ENCODE data around the gene CUL7.
A peak's percentile ranks its signal among the peaks of the same experiment; 100 is the strongest.
"Not testable (repeated sequence)": the region's sequence is repeated elsewhere in the genome, so short reads cannot be mapped to it uniquely, and the experiment has no call there.

The CUL7 gene

DNA sequence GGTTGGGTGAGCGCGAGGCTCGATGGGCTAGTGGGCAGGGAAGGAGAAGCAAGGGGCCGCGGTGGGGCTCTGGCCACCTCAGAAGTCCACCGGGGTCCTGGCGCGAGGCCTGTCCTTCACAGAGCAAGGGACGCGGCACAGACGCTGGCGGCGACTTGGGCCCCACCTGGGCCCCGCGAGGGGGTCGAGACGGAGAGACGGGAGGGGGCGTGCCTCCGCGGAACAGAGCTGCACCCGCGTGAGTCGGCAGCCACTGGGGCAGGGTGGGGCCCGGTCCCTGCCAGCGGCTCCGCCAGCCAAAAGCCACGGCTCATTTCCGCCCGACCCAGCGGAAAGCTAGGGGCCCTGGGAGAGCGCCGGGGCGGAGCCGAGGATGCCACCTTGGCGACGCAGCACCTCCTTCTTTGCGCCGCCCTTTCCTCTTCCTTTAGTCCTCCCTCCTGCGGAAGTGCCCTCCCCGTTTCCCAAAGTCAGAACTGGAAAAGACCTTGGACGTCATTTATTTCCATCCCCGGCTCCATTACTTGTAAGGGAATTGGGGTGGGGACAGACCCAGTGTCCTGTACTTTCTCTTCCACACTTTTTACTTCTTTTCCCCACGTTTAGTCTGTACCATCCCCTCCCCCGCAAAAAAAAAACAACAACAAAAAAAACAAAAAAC is at the start of gene CUL7:
TSS of gene CUL7 (minus strand) at position 307 of the 661 bp plus-strand sequence. CDS start 1,063 bp downstream, outside the sequence.
- peak; percentile 61 to 85 for DNase-seq

DNA sequence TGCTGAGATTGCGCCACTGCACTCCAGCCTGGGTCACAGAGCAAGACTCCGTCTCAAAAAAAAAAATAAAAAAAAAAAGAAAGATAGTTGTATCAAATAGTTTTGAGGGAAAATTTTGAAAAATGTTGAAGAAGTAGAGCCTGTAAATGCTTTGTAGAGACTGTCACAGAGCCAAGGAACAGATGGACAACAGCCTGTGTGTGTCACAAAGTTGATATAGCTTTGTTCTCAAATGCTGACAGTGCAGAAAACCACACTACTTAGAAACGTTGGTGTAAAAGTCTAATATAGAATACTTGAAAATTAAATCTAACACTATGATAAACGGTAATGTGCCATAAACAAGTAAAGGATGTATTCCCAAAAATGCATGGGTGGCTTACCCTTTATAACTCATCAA is 47.8 kb upstream of the CUL7 start:
- no peak for DNase-seq

DNA sequence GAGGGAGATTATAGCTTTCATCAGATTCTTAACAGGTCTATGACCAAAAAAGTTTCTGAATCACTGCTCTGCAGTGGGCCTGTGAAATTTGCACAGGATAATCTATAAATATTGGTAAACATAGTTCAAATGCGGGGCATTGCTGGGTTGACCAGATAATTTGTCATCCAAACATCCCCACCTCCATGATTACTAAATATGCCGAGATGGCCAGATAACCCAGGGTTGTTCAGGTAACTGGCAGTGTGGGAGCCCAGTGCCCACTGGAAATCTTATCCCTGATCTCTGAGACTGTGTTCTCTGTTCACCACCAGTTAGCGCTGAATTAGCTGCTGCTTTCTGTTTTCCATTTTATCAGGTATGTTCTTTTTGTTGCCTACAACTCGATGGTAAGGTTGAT is 43.9 kb upstream of the CUL7 start:
- DNase-seq, result no peak

DNA sequence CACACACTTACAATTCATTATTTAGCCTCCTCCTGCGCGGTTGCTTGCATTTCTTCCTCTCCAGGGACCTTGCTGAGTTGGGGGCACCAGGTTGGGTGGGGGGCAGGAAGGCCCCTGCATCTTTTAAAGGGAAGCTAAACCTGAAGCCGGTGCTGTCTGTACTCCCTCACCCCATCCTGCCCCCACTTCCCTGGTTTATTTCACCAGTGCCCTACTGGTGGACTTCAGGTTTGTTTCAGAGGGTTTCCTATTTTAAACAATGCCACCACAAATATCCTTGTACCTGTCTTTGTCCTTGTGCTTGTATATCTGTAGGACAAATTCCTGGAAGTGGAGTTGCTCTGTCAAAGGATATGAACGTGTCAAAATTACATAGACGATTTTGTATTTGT is 43.4 kb upstream of the CUL7 start:
- no peak for DNase-seq

DNA sequence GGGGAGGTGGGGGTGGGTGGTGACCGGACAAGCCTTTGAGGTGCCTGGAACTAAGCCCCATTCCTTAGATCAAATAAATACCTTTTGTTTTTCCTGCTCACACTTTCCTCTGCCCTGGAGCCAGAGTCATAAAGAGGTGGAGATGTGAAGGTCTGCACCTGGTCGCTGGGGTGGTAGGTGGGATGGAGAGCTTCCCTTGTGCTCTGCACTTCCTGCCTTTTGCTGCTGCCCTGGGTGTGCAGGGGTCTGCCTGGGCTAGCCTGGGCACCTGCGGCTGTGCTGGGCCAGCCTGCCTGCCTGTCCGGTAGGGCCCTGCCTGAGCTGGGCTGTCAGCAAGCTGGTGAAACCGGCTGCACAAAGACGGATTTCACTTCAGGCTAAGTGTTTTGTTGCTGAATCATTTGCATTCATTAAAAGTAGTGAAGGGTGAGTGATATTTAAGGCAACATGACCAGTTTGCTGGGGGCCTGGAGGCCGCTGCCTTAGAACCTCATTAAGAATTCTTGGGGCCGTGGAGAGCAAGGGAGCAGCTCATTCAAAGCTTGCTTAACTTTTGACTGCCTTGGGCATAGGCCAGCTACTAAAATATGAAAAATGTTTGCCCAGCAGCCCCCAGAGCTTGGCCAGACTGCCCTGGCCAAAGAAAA is 42.9 kb upstream of the CUL7 start:
- no peak for DNase-seq

DNA sequence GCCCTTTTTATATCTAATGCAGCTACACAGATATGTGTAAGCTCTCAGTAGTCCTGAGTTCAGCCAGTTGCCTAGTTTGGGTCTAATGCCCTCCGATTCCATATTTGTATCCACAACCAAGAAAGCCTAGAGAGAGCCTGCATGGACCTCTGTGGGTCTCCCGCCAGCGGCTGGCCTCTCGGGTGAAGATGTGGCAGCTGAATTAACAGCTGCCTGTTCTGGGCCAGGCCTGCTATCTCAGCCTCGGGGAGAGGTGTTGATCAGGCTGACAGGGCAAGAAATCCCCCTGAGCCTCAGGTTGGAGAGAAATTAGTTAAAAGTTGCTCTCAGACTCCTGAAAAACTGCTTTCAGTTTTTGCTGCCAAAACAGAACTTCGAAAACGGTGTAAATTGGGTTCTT is 42.3 kb upstream of the CUL7 start:
- no peak for DNase-seq

DNA sequence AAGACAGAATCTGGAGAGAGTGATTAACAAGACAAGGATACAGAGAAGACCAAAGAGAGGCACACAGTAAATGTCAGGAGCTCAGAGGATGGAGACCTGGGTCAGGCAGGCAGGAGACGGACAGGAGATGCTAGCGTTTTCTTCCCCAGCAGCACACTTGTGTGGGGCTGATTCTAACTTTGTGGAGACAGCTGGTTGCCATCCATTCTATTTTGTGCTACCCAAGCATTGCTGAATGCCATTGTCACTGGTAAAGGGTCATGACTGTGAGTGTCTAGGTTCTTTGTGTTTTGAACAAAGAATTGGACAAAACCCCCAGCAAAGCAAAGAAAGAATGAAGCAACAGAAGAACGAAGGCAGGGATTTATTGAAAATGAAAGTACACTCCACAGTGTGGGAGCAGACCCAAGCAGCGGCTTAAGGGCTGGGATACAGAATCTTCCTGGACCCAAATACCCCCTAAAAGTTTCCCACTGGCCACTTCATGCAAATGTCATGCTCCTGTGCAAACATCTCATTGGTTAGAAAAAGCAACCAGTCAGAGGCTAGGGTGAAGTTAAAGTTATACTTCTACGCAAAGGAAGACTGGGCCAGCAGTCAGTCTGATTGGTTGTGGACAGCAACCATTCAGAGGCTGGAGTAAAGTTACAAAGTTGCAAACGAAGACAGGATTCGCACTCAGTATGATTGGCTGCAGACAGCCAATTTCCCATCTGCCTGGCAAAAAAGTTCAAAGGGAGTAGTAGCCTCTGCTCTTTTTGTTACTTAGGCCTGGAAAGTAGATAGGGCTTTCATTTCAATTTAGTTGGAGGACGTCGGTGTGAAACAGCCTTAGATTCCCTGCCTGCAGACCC is 40.0 kb upstream of the CUL7 start:
- no peak for DNase-seq

DNA sequence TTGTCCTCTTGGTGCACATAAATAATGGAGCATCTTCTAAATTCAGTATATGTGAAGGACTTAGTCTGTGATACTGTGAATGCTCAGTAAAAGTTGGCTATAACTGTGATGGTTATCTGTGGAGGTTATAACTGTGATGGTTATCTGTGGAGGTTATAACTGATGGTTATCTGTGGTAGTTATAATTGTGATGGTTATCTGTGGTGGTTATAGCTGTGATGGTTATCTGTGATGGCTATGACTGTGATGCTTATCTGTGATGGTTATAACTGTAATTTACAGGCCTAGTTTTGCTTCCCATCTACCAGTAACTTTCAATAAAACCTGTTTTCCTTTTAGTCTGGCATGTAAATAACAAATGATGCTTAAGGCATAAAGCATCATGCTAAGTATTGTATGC is 39.0 kb upstream of the CUL7 start:
- DNase-seq, result no peak

DNA sequence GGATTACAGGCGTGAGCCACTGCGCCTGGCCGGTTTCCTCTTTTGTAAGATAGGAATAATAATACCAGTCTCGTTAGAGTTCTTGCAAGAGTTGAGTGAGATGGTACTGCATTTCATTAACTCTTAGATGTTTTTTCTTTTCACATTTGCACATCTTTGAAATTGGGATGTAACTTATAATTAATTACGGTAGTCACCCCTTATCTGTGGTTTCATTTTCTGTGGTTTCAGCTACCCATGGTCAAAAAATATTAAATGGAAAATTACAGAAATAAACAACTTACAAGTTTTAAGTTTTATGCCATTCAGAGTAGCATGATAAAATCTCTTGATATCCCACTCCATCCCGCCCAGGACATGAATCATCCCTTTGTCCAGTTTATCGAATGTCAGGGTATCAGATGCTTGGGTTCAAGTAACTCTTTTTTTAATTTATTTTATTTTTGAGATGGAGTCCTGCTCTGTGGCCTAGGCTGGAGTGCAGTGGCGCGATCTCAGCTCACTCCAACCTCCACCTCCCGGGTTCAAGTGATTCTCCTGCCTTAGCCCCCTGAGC is 37.9 kb upstream of the CUL7 start:
- DNase-seq, result no peak

DNA sequence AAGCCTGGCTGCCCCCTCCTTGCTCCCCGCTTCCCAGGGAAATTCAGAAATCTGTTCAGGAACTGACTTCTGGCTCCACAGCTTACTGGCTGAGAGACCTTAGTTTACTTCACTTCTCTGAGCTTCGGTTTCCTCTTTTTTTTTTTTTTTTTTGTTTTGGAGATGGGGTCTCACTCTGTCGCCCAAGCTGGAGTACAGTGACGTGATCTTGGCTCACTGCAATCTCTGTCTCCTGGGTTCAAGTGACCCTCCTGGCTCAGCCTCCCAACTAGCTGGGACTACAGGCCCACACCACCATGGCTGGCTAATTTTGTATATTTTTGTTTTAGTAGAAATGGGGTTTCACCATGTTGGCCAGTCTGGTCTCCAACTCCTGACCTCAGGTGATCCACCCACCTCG is 37.4 kb upstream of the CUL7 start:
- no peak for DNase-seq

DNA sequence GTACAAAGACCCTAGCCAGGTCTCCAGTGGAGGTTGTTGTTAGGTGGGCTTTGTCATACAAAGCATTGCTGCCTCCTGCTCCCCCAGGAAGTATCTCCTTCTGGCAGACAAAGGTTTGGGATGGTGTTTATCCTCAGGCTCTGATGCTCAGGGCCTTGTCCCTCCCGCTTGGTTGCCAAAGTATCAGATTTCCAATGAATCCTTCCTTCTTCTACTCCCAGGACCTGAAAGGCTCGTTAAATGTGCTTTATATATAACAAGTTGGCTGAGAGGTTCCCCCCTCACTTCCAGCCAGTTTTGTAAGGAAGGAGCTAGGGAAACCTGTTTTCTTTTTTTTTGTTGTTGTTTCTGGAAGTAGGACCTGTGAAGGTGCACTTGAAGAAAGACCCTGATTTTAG is 36.9 kb upstream of the CUL7 start:
- DNase-seq, result no peak

DNA sequence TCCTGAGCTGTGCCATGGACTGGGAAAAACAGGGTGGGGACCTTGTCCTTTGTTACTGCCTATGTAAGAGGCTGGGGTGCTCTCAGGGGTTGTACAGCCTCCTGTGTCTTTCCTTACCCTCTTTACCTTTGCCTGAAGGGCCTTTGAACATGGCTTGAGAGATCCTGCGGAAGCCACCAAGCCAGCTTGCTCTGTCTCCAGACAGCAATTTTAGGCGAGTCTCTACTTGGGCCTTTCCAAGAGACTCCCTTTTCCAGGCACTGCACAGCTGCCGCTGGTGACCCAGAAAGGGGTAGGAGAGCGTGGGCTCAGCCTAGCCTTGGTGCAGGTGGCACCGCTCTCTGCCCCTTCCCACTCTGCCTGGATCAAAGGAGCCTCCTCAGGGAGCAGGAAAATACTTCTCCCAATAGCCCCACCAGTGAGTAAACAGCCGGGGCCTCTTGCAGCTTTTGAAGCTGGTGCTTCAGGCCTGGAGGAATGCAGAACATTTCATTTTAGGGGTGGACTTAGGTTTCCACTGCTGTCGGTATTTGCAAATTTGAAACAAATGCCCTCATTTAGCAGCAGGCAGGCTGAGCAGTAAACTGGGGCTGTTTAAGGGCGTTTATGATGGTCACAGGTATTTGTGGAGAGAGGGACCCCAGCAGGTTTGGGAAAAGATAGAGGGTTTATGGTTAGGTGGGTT is 36.4 kb upstream of the CUL7 start:
- no peak for DNase-seq

DNA sequence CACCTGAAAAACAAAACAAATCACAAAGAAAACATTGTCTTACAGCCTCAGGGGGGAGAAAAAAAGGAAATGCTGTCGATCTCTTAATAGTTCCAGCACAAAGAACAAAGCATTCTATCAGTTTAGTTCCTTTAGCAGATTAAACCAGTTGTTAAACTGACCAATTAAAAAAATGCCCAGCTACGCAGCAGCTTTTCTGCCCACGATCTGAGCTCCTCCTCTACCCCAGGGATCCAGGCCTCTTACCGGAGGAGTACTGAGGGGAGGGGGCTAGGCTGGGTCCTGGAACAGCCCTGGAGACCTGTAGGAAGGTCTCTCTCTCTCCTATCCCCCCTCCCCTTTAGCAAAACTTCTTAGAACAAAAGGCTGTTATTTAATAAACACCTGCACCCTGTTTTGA is 35.8 kb upstream of the CUL7 start:
- no peak for DNase-seq

DNA sequence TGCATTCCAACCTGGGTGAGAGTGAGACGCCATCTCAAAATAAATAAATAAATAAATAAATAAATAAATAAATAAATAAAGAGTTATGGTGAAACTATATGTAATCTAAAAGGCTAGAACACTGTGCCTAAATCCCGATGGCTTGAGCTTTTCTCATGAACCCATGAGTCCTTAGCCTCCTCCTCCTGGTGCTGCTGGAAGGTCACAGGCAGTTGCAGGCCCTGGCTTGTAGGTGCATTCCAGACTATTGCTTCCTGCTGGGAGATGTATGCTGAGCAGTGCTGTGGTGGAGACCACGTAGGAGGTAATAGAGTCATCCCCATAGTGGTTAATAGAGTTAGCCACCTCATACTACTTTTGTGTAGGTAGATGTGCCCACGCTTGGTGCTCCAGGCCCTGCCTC is 35.0 kb upstream of the CUL7 start:
- no peak for DNase-seq

DNA sequence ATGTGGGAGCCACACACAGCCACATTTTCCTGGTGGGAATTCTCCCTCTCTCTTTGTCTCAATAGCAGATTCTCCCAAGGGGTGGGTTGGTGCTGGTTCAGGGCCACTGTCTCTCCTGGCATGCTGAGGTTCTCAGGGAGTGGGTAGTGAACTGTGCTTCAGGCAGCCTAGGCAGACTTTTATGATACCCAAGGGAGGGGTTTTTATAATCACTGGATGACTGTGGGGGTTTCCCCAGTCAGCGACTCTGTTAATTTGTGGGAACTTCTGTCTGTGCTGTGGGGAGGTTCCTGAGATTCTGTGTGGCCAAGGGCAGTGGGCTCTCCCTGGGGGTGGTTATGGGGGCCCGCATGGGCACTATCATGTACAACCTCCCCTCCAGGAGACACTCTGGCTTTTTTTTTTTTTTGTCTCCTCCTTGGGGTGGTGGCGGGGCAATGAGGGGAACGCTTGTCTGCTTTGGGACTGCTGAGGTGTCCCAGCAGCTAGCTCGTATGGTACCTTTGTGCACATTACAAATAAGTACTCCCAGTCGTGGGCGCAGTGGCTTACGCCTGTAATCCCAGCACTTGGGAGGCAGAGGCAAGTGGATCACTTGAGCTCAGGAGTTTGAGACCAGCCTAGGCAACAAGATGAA is 32.5 kb upstream of the CUL7 start:
- DNase-seq, result no peak

DNA sequence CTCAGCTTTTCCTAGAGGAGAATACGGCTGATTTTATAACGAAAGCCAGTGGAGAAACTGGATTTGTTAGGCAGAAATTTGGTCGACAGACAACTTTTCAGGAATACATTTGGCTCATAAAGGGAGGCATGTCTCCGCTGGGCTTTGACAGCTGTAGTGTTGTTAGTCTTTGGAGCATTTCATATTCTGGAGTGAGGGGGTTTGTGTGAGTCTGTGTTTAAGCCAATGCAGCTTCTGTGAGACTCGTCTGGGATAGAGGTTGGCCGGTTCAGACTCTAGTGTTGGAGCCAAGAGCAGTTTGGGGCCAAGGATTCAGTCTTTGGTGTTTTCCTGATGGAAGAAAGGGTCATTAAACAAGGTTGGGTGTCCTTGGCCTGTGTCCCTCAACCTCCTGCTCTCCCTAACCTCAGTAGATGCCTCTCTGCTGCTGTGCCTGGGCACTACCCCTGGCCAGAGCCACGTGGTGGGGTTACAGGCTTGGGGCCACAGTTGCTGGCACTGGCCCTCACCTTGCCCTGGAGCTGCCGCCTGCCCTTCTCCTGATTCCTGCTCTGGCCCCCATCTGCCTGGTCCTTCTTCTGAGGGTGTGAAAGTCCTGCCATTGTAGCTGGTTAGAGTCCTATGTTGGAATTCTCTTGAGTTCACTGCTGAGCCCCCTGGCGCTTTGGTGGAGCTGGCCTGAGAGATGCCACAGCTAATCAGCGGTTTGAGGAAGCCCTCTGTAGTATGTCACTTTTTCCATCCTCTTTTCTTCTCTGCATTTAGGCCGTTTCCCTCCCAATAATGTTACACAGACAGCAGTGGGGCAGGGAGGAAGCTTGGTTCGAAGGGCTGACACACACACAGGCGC is 29.4 kb upstream of the CUL7 start:
- DNase-seq, result no peak

DNA sequence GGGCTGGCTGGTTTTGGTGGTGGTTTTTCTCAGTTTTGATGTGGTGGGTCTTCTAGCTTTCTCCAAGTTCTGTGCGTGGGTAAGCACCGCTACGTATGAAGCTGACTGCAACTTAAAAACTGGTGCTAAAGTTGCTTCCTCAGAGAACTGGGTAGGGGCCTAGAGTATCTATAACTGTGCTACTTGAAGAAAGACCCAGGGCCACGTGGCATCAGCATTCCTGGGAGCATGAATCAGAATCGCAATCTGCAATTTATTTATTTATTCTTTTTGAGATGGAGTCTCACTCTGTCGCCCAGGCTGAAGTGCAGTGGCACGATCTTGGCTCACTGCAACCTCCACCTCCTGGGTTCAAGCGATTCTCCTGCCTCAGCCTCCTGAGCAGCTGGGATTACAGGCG is 28.3 kb upstream of the CUL7 start:
- DNase-seq, result not testable (repeated sequence)

DNA sequence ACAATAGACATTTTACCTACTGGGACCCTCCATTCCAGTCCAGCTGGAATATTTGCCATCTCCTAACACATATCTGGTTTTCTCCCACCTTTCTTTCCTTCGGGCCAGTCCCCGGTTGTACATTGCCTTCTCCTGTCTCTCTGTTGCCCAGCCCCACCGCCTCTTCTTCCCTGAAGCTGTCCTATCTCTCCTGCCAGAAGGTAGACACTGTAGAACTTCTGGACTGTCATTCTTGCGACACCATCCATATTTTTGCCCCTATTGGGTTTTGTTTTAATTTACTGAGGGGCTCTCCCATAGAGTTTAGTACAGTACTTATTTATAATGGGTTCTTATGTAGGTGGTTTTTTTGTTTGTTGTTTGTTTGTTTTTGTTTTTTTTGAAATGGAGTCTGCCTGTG is 27.4 kb upstream of the CUL7 start:
- DNase-seq, result no peak

DNA sequence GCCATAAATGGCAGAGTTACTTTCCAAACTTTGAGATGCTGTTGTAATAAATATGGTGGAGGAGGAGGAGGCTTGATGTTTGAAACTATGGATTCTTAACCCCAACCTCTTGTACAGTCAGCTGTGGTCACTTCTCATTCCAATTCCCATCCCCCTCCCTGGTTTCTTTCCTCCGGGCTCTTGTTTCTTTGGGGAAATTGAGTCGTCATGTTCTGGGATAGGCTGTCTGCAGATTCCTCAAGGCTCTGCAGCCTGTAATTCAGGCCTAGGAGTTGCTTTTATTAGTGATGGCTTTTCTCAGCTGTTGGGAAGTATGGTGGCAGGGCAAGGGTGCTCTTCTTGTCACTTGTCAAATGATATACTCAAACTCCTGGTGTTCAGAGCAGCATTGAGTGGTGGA is 25.0 kb upstream of the CUL7 start:
- no peak for DNase-seq

DNA sequence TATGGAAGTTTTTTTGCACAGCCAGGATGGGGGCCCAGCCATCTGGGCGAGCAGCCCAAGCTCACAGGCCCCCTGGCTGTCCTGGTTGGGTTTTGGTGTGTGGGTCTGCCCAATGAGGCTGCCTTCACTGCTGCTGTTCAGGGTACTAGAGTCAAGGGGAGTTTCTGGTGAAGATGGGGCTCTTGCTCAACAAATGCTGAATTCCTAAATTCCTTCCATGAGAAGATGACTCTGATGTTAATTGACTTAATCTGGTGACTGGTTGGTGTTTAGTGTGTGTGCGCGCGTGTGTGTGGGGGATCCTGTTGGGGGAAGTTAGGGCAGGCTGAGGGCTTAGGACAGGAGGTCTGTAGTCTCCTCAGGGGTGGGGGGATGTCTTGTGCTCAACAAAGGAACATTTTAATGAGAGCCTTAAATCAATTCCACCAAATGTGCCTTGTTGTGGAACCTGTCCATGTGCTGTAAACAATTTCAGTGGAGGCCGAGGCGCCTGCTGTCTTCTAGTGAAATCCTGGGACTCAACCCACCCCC is 24.4 kb upstream of the CUL7 start:
- DNase-seq, result no peak

DNA sequence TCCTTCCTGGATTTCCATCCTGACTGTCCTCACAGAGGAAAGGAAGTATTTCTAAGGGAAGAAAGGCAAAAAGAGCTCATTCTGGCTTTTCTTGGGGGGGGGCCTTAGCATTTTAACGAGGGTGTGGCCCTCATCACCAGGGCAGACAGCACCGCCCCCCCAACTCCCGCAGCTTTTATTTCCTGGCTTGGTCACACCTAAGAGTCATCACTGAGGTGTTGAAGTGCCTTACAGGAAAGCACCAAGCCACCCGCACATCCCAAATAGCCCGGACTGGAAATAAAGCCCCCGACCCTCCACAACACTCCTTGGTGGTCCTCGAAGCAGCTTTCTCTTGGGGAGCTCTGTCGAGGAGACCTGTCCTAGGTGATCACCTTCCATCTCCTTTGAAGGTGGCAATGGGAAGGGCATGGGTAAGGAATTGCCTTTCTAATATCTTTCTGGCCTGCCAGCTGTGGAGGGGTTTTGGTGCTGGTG is 23.7 kb upstream of the CUL7 start:
- no peak for DNase-seq

Measured in bone marrow (tissue), 2 donors.